ENCODE measurements around the gene MICAL2.

The MICAL2 gene

GRCh38 chr11:12164061-12165014, 53.9 kb downstream of the MICAL2 start:
- Histone ChIP-seq H3K4me1 (ENCODE audit: insufficient read depth, low read length) (no peaks in the 10 kb centered on the region), H3K9ac (ENCODE audit: low read depth, low read length) (no peak overlapping the region), H3K27me3 (ENCODE audit: insufficient read depth, low read length) (no peaks in the 10 kb centered on the region), H3K9me3 (ENCODE audit: insufficient read depth, low read depth, low read length) (no peaks in the 10 kb centered on the region), H3K27ac (ENCODE audit: low read length) (no peak overlapping the region), H3K36me3 (ENCODE audit: insufficient read depth, low read depth, low read length) (no peaks in the 10 kb centered on the region), H3K4me3 (ENCODE audit: low read length) (no peak overlapping the region)

- H3K27ac ChIP-seq (ENCODE audit: low read length) = no peak overlapping the region
- no peaks in the 10 kb centered on the region for H3K36me3 ChIP-seq (ENCODE audit: insufficient read depth, low read depth, low read length)
- H3K9me3 ChIP-seq (ENCODE audit: insufficient read depth, low read depth, low read length) = no peaks in the 10 kb centered on the region
- H3K27me3 ChIP-seq (ENCODE audit: insufficient read depth, low read length) = no peaks in the 10 kb centered on the region
- no peak overlapping the region for H3K4me3 ChIP-seq (ENCODE audit: low read length)
- H3K9ac ChIP-seq (ENCODE audit: low read depth, low read length) = no peak overlapping the region
- H3K4me1 ChIP-seq (ENCODE audit: insufficient read depth, low read length) = no peaks in the 10 kb centered on the region
Observed at GRCh38 chr11:12165237-12165875, 55.0 kb downstream of the MICAL2 start.

GRCh38 chr11:12166299-12167060, 56.1 kb downstream of the MICAL2 start:
- H3K36me3 ChIP-seq (ENCODE audit: insufficient read depth, low read depth, low read length) = no peaks in the 10 kb centered on the region
- no peaks in the 10 kb centered on the region for H3K9me3 ChIP-seq (ENCODE audit: insufficient read depth, low read depth, low read length)
- H3K4me3 ChIP-seq (ENCODE audit: low read length) = no peak overlapping the region
- no peaks in the 10 kb centered on the region for H3K27me3 ChIP-seq (ENCODE audit: insufficient read depth, low read length)
- H3K4me1 ChIP-seq (ENCODE audit: insufficient read depth, low read length) = no peaks in the 10 kb centered on the region
- no peak overlapping the region for H3K27ac ChIP-seq (ENCODE audit: low read length)
- H3K9ac ChIP-seq (ENCODE audit: low read depth, low read length) = no peak overlapping the region

- Histone ChIP-seq H3K27me3 (ENCODE audit: insufficient read depth, low read length) (no peaks in the 10 kb centered on the region), H3K9me3 (ENCODE audit: insufficient read depth, low read depth, low read length) (no peaks in the 10 kb centered on the region), H3K36me3 (ENCODE audit: insufficient read depth, low read depth, low read length) (no peaks in the 10 kb centered on the region), H3K9ac (ENCODE audit: low read depth, low read length) (no peak overlapping the region), H3K4me1 (ENCODE audit: insufficient read depth, low read length) (peaks cover under 1% of the 10 kb centered on the region; the same call in 1 of the 2 replicates), H3K4me3 (ENCODE audit: low read length) (no peak overlapping the region), H3K27ac (ENCODE audit: low read length) (no peak overlapping the region)
Observed at GRCh38 chr11:12167061-12168000, 56.9 kb downstream of the MICAL2 start.

GRCh38 chr11:12168114-12168513, 57.7 kb downstream of the MICAL2 start:
- Histone ChIP-seq H3K27me3 (ENCODE audit: insufficient read depth, low read length) (no peaks in the 10 kb centered on the region), H3K27ac (ENCODE audit: low read length) (no peak overlapping the region), H3K36me3 (ENCODE audit: insufficient read depth, low read depth, low read length) (no peaks in the 10 kb centered on the region), H3K4me1 (ENCODE audit: insufficient read depth, low read length) (peaks cover 3% of the 10 kb centered on the region; the same call in 1 of the 2 replicates), H3K9ac (ENCODE audit: low read depth, low read length) (no peak overlapping the region), H3K9me3 (ENCODE audit: insufficient read depth, low read depth, low read length) (no peaks in the 10 kb centered on the region), H3K4me3 (ENCODE audit: low read length) (no peak overlapping the region)

- Histone ChIP-seq H3K36me3 (ENCODE audit: insufficient read depth, low read depth, low read length) (no peaks in the 10 kb centered on the region), H3K4me3 (ENCODE audit: low read length) (no peak overlapping the region), H3K27ac (ENCODE audit: low read length) (no peak overlapping the region), H3K4me1 (ENCODE audit: insufficient read depth, low read length) (peaks cover 3% of the 10 kb centered on the region; the same call in 1 of the 2 replicates), H3K27me3 (ENCODE audit: insufficient read depth, low read length) (no peaks in the 10 kb centered on the region), H3K9ac (ENCODE audit: low read depth, low read length) (no peak overlapping the region), H3K9me3 (ENCODE audit: insufficient read depth, low read depth, low read length) (no peaks in the 10 kb centered on the region)
Observed at GRCh38 chr11:12169822-12170221, 59.4 kb downstream of the MICAL2 start.

GRCh38 chr11:12170501-12170900, 60.1 kb downstream of the MICAL2 start:
- no peaks in the 10 kb centered on the region for H3K27me3 ChIP-seq (ENCODE audit: insufficient read depth, low read length)
- no peak overlapping the region for H3K27ac ChIP-seq (ENCODE audit: low read length)
- H3K9ac ChIP-seq (ENCODE audit: low read depth, low read length) = no peak overlapping the region
- H3K4me3 ChIP-seq (ENCODE audit: low read length) = no peak overlapping the region
- peaks cover 3% of the 10 kb centered on the region; the same call in 1 of the 2 replicates for H3K4me1 ChIP-seq (ENCODE audit: insufficient read depth, low read length)
- no peaks in the 10 kb centered on the region for H3K9me3 ChIP-seq (ENCODE audit: insufficient read depth, low read depth, low read length)
- H3K36me3 ChIP-seq (ENCODE audit: insufficient read depth, low read depth, low read length) = no peaks in the 10 kb centered on the region

GRCh38 chr11:12170984-12171383, 60.6 kb downstream of the MICAL2 start:
- H3K27me3 ChIP-seq (ENCODE audit: insufficient read depth, low read length) = no peaks in the 10 kb centered on the region
- no peak overlapping the region for H3K27ac ChIP-seq (ENCODE audit: low read length)
- H3K9ac ChIP-seq (ENCODE audit: low read depth, low read length) = no peak overlapping the region
- H3K9me3 ChIP-seq (ENCODE audit: insufficient read depth, low read depth, low read length) = no peaks in the 10 kb centered on the region
- no peaks in the 10 kb centered on the region for H3K36me3 ChIP-seq (ENCODE audit: insufficient read depth, low read depth, low read length)
- H3K4me1 ChIP-seq (ENCODE audit: insufficient read depth, low read length) = peaks cover 3% of the 10 kb centered on the region; the same call in 1 of the 2 replicates
- H3K4me3 ChIP-seq (ENCODE audit: low read length) = no peak overlapping the region

- Histone ChIP-seq H3K27ac (ENCODE audit: low read length) (no peak overlapping the region), H3K9ac (ENCODE audit: low read depth, low read length) (no peak overlapping the region), H3K36me3 (ENCODE audit: insufficient read depth, low read depth, low read length) (no peaks in the 10 kb centered on the region), H3K4me3 (ENCODE audit: low read length) (no peak overlapping the region), H3K27me3 (ENCODE audit: insufficient read depth, low read length) (no peaks in the 10 kb centered on the region), H3K9me3 (ENCODE audit: insufficient read depth, low read depth, low read length) (no peaks in the 10 kb centered on the region), H3K4me1 (ENCODE audit: insufficient read depth, low read length) (peaks cover 3% of the 10 kb centered on the region; the same call in 1 of the 2 replicates)
Observed at GRCh38 chr11:12171921-12172320, 61.5 kb downstream of the MICAL2 start.

- Histone ChIP-seq H3K27ac (ENCODE audit: low read length) (no peak overlapping the region), H3K9me3 (ENCODE audit: insufficient read depth, low read depth, low read length) (no peaks in the 10 kb centered on the region), H3K4me1 (ENCODE audit: insufficient read depth, low read length) (peaks cover 3% of the 10 kb centered on the region; the same call in 1 of the 2 replicates), H3K4me3 (ENCODE audit: low read length) (no peak overlapping the region), H3K36me3 (ENCODE audit: insufficient read depth, low read depth, low read length) (no peaks in the 10 kb centered on the region), H3K9ac (ENCODE audit: low read depth, low read length) (no peak overlapping the region), H3K27me3 (ENCODE audit: insufficient read depth, low read length) (no peaks in the 10 kb centered on the region)
Observed at GRCh38 chr11:12172493-12173013, 62.2 kb downstream of the MICAL2 start.
